ENCODE results near the gene MIS12. TPM values are rescaled to one million over a fixed set of nuclear protein-coding genes. Genes with fewer than 3 reads are reported as not detected.
A peak's percentile ranks its signal among the peaks of the same experiment; 100 is the strongest.

Gene MIS12
- total and polyA plus RNA-seq, 9 of the 15 experiments (the other 6 are each of a cell fraction or from before 2014, with no cell fraction given), result 13.5 to 31.9 (median 25.5) TPM

- TF ChIP-seq CREB3L1 (IDR thresholded peaks at IDR 0.05; ENCODE audit: borderline replicate concordance, low read depth) (peak; percentile 73; the same call in 1 of the 2 replicates), KHSRP (IDR thresholded peaks at IDR 0.05) (no peak), SUPT5H (IDR thresholded peaks at IDR 0.05) (peak; percentile 94), CBX3 (IDR thresholded peaks at IDR 0.05; ENCODE audit: borderline replicate concordance in 1 of 2, low read length in 2 of 2) (peak in 1 of 2 experiments; percentile 75; a peak in 1 of 3 replicates), HNRNPUL1 (IDR thresholded peaks at IDR 0.05; ENCODE audit: low read length) (no peak), LCOR (CRISPR knock-in tag; IDR thresholded peaks at IDR 0.05) (peak; percentile 98), ELF1 (tag; IDR thresholded peaks at IDR 0.05) (peak; percentile 51; the same call in 1 of the 2 replicates), TAF1 (IDR thresholded peaks at IDR 0.05; ENCODE audit: control insufficient read depth, extremely low read depth, insufficient read depth, low read length, severe bottlenecking) (peak; percentile 67), SOX6 (IDR thresholded peaks at IDR 0.05) (peak; percentile 46; the same call in 1 of the 2 replicates), E2F3 (CRISPR knock-in tag; IDR thresholded peaks at IDR 0.05) (peak; percentile 79), FOSL1 (tag; conservative IDR thresholded peaks at IDR 0.05) (0 out of 2 replicates have a peak, but pooled peaks have one; percentile 31), EHMT2 (IDR thresholded peaks at IDR 0.05) (no peak), HIVEP1 (CRISPR knock-in tag; IDR thresholded peaks at IDR 0.05) (no peak), AFF1 (IDR thresholded peaks at IDR 0.05; ENCODE audit: low read depth in 1 of 2, partially characterized antibody in 2 of 2) (peak in 1 of 2 experiments; percentile 89)
Observed at GRCh38 chr17:5486206-5487124, at the start of gene MIS12 (continued).

All from K562 (cell line).